Gastrocnemius medialis (tissue), 4 donors: ENCODE results near the gene GCLC. TPM values are rescaled to one million over a fixed set of nuclear protein-coding genes. Genes with fewer than 3 reads are reported as not detected.

Source experiments
- ATAC-seq, 2 donors: fragments of 150-250 bp; one replicate each; pipeline ENCODE4 v1.9.1; 2016
- DNase-seq, 2 donors: peaks; one replicate each; pipeline ENCODE4 v3.0.0-alpha.2; 2019
- H3K27ac ChIP-seq, 4 donors: fragments of 200-600 bp; sonication (generic); 1 replicate in 1 of 4; 2 replicates in 3 of 4; pipeline ENCODE4 v1.5.1; 2016 to 2018; ENCODE audit warnings: mild to moderate bottlenecking in 2 of 4, moderate library complexity in 1 of 4
- H3K27me3 ChIP-seq, 3 donors: fragments of 200-600 bp; sonication (generic) in 2 of 3; 1 replicate in 1 of 3; 2 replicates in 2 of 3; pipeline versions ENCODE4 v1.5.1 to v1.6.0; 2016 to 2019; ENCODE audit warnings: mild to moderate bottlenecking in 1 of 3, moderate library complexity in 1 of 3
- H3K36me3 ChIP-seq, 2 donors: fragments of 200-600 bp; sonication (generic) in 1 of 2; one replicate each; pipeline ENCODE4 v1.5.1; 2017 to 2018
- H3K4me1 ChIP-seq, 2 donors: fragments of 200-600 bp; sonication (generic) in 1 of 2; one replicate each; pipeline ENCODE4 v1.5.1; 2016 to 2017; ENCODE audit warnings: mild to moderate bottlenecking in 2 of 2
- H3K4me3 ChIP-seq, 4 donors: fragments of 200-600 bp; sonication (generic) in 3 of 4; 1 replicate in 1 of 4; 2 replicates in 3 of 4; pipeline ENCODE4 v1.5.1; 2016 to 2019; ENCODE audit warnings: mild to moderate bottlenecking in 2 of 4
- H3K9me3 ChIP-seq, 3 donors: fragments of 200-600 bp; sonication (generic) in 2 of 3; 1 replicate in 1 of 3; 2 replicates in 2 of 3; pipeline ENCODE4 v1.5.1; 2016 to 2019
- POLR2A ChIP-seq, 2 donors: fragments of 450-650 bp; IDR thresholded peaks; one replicate each; pipeline ENCODE4 v1.6.1; 2017; ENCODE audit warnings: antibody characterized with exemption in 2 of 2, mild to moderate bottlenecking in 2 of 2, moderate library complexity in 2 of 2
- in situ Hi-C, 4 donors: fragments of 200-750 bp; cut with MboI; loops; one replicate each; pipeline versions ENCODE4 v1.15.0 to v1.8.0; 2017; ENCODE audit warnings: low sequenced_read_pairs in 4 of 4
- intact Hi-C: fragments of 100-400 bp; cut with DNase I; formaldehyde crosslinking; loops from one replicate; pipeline ENCODE4 v1.15.1; 2023; ENCODE audit warnings: low total_unique reads
- total RNA-seq, 4 donors: library from RNA; depleted of rRNA; stranded (reverse); fragments of >200 nt; gene quantifications; one replicate each; pipeline versions ENCODE4 v1.1.0 to v1.2.3, GENCODE V29; 2016
- TF ChIP-seq, protein P1 (sequence below), 5 experiments: fragments of 450-650 bp in 3 of 5; fragments of 200-600 bp in 2 of 5; sonication (generic) in 2 of 5; IDR thresholded peaks in 4 of 5; conservative IDR thresholded peaks in 1 of 5; 1 replicate in 4 of 5; 2 replicates in 1 of 5; pipeline ENCODE4 v1.5.1; 2016 to 2019; ENCODE audit warnings: antibody characterized with exemption in 5 of 5, mild to moderate bottlenecking in 3 of 5, moderate library complexity in 3 of 5

The GCLC gene
- total RNA-seq, 4 donors from 2014 or later, result 16.4 to 29.0 (median 20.5) TPM

DNA sequence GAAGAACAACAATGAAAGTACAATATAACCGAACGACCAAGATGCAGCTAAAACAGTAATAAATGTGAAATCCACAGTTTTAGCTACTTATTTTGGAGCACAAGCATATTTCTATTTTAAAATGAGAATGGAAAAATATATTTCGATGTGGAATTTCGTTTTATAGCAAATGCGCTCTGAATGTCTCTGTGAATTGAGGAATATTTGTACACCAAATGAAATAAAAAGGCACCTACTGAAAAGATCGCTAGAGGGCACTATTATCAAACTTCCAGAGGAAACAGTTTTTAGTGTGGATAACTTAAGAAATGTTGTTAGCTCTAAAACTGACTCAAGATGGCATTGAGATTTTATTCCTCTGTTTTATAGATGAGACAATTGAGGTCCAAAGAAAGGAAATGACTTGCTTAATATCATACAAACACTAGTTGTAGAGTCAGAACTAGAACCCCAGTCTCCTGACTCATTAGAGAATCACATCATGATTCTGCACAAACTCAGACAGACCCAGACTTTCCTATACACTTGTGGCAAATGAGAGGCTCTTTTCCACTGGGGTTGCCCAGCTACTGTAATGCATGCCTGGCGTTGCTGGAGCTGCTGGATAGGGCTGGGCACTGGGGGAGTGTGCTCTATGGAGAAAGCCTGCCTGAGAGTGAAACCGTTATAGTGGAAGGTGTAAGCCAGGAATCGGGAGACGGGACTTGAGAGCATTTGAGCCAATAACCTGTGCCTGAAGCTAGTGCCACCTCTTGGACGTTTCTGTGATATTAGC is 51.9 kb downstream of the GCLC start:
- in situ Hi-C loops, result loop anchor here (5.0 to 10.0 kb wide), 4 partner anchors 159 to 234 kb away; no protein-coding TSS in a partner anchor
- Histone ChIP-seq H3K36me3 (peaks cover 0 to 7% of the 10 kb centered on the region in 2 donors), H3K27ac (peak overlapping the region; percentile 36 to 76 (median 39)), H3K9me3 (no peaks in the 10 kb centered on the region), H3K4me1 (peaks cover 5 to 9% of the 10 kb centered on the region in 2 donors), H3K4me3 (peak overlapping the region; percentile 29 to 54 (median 36)), H3K27me3 (no peaks in the 10 kb centered on the region)
- no peak for TF ChIP-seq POLR2A (IDR thresholded peaks at IDR 0.05)
- TF ChIP-seq, protein P1, sequence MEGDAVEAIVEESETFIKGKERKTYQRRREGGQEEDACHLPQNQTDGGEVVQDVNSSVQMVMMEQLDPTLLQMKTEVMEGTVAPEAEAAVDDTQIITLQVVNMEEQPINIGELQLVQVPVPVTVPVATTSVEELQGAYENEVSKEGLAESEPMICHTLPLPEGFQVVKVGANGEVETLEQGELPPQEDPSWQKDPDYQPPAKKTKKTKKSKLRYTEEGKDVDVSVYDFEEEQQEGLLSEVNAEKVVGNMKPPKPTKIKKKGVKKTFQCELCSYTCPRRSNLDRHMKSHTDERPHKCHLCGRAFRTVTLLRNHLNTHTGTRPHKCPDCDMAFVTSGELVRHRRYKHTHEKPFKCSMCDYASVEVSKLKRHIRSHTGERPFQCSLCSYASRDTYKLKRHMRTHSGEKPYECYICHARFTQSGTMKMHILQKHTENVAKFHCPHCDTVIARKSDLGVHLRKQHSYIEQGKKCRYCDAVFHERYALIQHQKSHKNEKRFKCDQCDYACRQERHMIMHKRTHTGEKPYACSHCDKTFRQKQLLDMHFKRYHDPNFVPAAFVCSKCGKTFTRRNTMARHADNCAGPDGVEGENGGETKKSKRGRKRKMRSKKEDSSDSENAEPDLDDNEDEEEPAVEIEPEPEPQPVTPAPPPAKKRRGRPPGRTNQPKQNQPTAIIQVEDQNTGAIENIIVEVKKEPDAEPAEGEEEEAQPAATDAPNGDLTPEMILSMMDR (IDR thresholded peaks at IDR 0.05 in 4 of 5, conservative IDR thresholded peaks at IDR 0.05 in 1 of 5), result peak; percentile 26 to 78 (median 71)
- intact Hi-C loops, result loop anchor here (1.0 to 2.0 kb wide), 3 partner anchors 52 to 235 kb away; partner anchors contain the start of gene GCLC
- DNase-seq, result peak in 1 of 2 donors; percentile 24
- ATAC-seq, result peak; percentile 72 to 91

DNA sequence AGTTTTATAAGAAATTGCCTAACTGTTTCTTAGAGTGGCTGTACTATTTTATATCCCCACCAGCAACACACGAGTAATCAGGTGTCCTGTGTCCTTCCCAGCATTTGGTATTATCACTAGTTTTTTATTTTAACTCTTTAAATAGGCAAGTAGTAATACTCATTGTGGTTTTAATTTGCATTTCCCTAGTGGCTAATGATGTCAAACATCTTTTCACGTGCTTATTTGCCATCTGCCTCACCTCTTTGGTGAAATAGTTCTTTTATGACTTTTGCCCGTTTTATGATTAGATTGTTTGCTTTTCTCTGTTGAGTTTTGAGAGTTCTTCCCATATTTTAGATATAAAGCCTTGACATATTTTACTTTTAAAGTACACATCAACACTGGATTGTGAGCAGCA is 57.8 kb downstream of the GCLC start:
- TF ChIP-seq POLR2A (IDR thresholded peaks at IDR 0.05), result no peak
- TF ChIP-seq, protein P1 (IDR thresholded peaks at IDR 0.05 in 4 of 5, conservative IDR thresholded peaks at IDR 0.05 in 1 of 5), result no peak
- intact Hi-C loops, result no loop called here
- Histone ChIP-seq H3K4me1 (peaks cover 3 to 13% of the 10 kb centered on the region in 2 donors), H3K27me3 (no peaks in the 10 kb centered on the region), H3K9me3 (no peaks in the 10 kb centered on the region), H3K27ac (no peak overlapping the region), H3K36me3 (no peaks in the 10 kb centered on the region), H3K4me3 (no peak overlapping the region)
- no peak for DNase-seq
- no peak for ATAC-seq
- in situ Hi-C loops, result loop anchor here in 1 of 4 donors (10.0 kb wide), 1 partner anchor 312 kb away; no protein-coding TSS in a partner anchor

DNA sequence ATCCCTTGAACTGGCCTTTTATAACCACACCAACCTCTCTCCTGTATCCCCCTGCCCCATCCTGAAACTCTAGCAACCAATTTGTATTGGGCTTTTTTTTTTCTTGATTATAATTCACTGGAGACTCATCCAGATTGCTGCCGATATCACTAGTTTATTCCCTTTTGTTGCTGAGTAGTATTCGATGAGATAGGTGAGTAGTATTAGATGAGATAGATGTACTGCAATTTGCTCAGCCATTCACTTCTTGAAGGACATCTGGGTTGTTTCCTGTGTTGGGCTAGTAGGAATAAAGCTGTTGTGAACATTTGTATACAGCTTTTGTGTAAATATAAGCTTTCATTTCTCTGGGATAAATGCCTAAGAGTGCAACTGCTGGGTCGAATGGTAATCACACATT is 58.2 kb downstream of the GCLC start:
- H3K9me3 ChIP-seq, result no peaks in the 10 kb centered on the region
- H3K4me1 ChIP-seq, result peaks cover 3 to 14% of the 10 kb centered on the region in 2 donors
- H3K4me3 ChIP-seq, result no peak overlapping the region
- no peak overlapping the region for H3K27ac ChIP-seq
- no peak for DNase-seq
- H3K27me3 ChIP-seq, result no peaks in the 10 kb centered on the region
- in situ Hi-C loops (loop anchor here in 1 of 4 donors (10.0 kb wide), 1 partner anchor 312 kb away; no protein-coding TSS in a partner anchor), intact Hi-C loops (no loop called here)
- no peak for TF ChIP-seq POLR2A (IDR thresholded peaks at IDR 0.05)
- TF ChIP-seq, protein P1 (IDR thresholded peaks at IDR 0.05 in 4 of 5, conservative IDR thresholded peaks at IDR 0.05 in 1 of 5), result no peak
- H3K36me3 ChIP-seq, result no peaks in the 10 kb centered on the region
- no peak for ATAC-seq

DNA sequence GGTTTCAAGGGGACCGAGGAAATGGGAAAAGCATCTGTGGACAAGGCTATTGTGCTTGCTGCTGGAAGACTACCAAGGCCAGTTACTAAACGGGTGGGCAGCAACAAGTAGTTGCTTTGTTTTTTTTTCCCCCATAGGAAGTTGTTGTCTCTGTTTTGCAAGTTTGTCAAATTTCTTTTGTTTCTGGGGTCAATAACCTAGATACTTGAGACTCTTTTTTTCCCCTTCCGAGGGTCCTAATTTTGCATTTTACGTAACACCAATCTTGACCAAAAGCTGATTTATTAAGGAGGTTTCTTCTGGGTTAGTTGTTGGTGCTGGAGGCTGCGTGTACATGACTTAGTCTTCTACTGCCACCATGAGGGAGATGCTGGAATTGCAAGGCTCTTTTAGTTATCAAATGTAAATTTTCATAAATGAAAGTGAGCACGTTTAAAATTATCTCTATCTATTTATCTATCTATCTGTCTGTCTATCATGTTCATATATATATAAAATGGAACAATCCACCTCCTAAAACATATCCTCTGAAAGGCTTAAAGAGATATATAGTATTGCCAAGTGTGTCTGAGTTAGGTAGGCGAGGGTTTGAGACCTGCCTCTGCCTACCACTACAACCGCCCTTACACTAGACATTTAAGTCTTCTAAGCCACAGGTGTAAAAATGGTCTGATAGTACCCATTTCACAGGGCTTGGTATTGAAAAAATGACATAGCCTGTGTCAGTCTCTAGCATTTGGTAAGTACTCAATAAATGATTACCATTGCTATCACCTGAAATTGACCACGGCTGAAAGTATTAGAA is 60.2 kb downstream of the GCLC start:
- peak; percentile 22 to 31 for DNase-seq
- Histone ChIP-seq H3K27me3 (no peaks in the 10 kb centered on the region), H3K27ac (peak overlapping the region in 3 of 4 donors; percentile 16 to 59 (median 43)), H3K4me1 (peaks cover 3 to 14% of the 10 kb centered on the region in 2 donors), H3K9me3 (no peaks in the 10 kb centered on the region), H3K4me3 (peak overlapping the region in 2 of 4 donors; percentile 0 to 23), H3K36me3 (no peaks in the 10 kb centered on the region)
- intact Hi-C loops (loop anchor here (1.0 kb wide), 1 partner anchor 313 kb away; no protein-coding TSS in a partner anchor), in situ Hi-C loops (loop anchor here (5.0 to 10.0 kb wide), 3 partner anchors 307 to 312 kb away; no protein-coding TSS in a partner anchor)
- peak; percentile 75 to 78 for ATAC-seq
- no peak for TF ChIP-seq POLR2A (IDR thresholded peaks at IDR 0.05)
- TF ChIP-seq, protein P1 (IDR thresholded peaks at IDR 0.05 in 4 of 5, conservative IDR thresholded peaks at IDR 0.05 in 1 of 5), result peak; percentile 81 to 96 (median 91)
